Dendritic cell treated with granulocyte-macrophage colony-stimulating factor and Interleukin-4, amounts not matched to agents 40 ng/mL and 50 ng/mL, for 4 days (primary cell): ENCODE data around the gene GLS.
"Not testable (repeated sequence)": the region's sequence is repeated elsewhere in the genome, so short reads cannot be mapped to it uniquely, and the experiment has no call there.

Experiments used
- H3K27ac Mint-ChIP-seq: one replicate; pipeline ENCODE4 v1.8.0; 2022; ENCODE audit warnings: mild to moderate bottlenecking, mixed read lengths
- H3K27me3 Mint-ChIP-seq: one replicate; pipeline ENCODE4 v1.8.0; 2022; ENCODE audit warnings: mild to moderate bottlenecking, mixed read lengths
- H3K36me3 Mint-ChIP-seq: one replicate; pipeline ENCODE4 v1.8.0; 2022; ENCODE audit warnings: low read depth, mixed read lengths
- H3K4me1 Mint-ChIP-seq: one replicate; pipeline ENCODE4 v1.8.0; 2022; ENCODE audit warnings: low read depth, mixed read lengths
- H3K4me3 Mint-ChIP-seq: one replicate; pipeline ENCODE4 v1.8.0; 2022; ENCODE audit warnings: mild to moderate bottlenecking, moderate library complexity, mixed read lengths
- H3K9me3 Mint-ChIP-seq: one replicate; pipeline ENCODE4 v1.8.0; 2022; ENCODE audit warnings: mixed read lengths
- intact Hi-C: fragments of 100-400 bp; cut with micrococcal nuclease; formaldehyde crosslinking; loops from one replicate; pipeline ENCODE4 v1.15.0; 2022

Gene GLS

DNA sequence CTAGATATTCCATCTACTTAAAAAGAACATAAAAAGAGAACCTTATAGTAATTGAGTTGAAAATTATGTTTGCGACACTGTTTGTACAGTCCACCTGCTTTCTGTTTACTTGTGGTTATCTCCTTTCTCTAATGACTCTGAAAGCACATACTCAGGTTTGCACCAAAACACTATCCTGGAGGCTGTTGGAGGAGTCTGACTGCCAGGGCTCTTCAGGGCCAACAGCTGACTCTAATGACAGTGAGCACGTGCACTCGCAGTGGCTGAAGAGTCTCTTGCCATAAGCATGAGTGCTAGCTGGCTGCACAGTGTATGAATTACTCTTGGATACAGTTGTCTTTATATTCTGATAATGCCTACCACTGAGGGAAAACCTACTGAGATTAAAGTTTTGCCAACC, 16.7 kb upstream of the GLS start:
- Mint-ChIP-seq H3K36me3 (no peaks in the 10 kb centered on the region), H3K27ac (no peak overlapping the region), H3K4me1 (peaks cover 5% of the 10 kb centered on the region), H3K9me3 (peaks cover 24% of the 10 kb centered on the region), H3K27me3 (no peaks in the 10 kb centered on the region), H3K4me3 (no peak overlapping the region)
- intact Hi-C loops = no loop called here

DNA sequence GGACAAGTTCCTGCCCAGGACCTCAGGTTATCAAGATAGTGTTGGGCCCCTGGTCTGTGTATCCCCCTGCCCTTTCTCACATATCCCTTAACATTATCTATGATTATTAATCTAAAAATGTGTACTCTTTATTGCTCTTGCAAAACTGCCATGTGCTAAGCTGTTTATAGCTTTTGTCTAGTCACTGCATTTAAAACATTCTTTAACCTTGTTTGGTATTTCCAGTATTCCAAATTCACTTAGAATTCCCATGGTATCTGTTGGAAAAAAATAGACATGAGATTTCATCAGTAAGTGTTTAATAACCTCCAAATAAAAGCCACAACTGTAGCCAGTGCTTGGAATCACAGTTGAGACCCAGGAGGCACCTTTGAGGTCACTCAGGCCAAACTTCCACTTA, 16.2 kb upstream of the GLS start:
- peaks cover 5% of the 10 kb centered on the region for H3K4me1 Mint-ChIP-seq
- H3K4me3 Mint-ChIP-seq = no peak overlapping the region
- H3K9me3 Mint-ChIP-seq = peaks cover 24% of the 10 kb centered on the region
- no peaks in the 10 kb centered on the region for H3K27me3 Mint-ChIP-seq
- no peak overlapping the region for H3K27ac Mint-ChIP-seq
- H3K36me3 Mint-ChIP-seq = no peaks in the 10 kb centered on the region
- intact Hi-C loops = no loop called here

DNA sequence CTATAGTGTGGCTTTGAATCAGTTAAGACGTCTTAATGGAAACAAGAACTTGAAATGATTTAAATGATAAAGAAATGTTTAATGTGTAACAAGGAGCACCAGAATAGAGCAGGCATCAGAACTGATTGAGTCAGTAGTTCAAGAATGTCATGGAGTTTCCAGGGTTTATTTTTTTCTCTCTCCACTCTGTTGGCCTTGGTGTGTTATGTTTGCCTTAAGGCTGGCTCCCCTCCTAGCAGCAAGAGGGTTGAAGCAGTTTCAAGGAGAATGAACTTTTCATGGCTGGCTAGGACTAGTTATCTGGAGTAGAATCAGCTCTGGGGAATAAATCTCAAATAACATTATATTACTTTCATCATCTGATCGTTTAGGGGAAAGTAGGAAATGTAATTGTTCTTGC, 13.4 kb upstream of the GLS start:
- H3K27me3 Mint-ChIP-seq = peaks cover 2% of the 10 kb centered on the region
- no peaks in the 10 kb centered on the region for H3K36me3 Mint-ChIP-seq
- no peak overlapping the region for H3K4me3 Mint-ChIP-seq
- no peak overlapping the region for H3K27ac Mint-ChIP-seq
- peaks cover 28% of the 10 kb centered on the region for H3K9me3 Mint-ChIP-seq
- intact Hi-C loops = no loop called here
- no peaks in the 10 kb centered on the region for H3K4me1 Mint-ChIP-seq

DNA sequence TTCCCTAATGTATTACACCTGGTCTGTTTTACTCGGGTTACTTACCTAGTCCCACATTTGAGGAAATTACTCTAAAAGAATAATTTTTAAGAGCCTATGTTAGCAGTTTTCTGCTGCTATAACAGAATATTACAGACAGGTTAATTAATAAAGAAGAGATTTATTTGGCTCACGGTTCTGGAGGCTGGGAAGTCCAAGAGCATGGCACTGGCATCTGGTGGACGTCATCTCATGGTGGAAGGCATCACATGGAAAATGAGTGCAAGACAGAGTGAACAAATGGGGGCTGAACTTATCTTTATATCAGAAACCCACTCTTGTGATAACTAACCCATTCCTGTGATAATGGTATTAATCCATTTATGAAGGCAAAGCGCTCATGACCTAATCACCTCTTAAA, 12.8 kb upstream of the GLS start:
- Mint-ChIP-seq H3K36me3 (no peaks in the 10 kb centered on the region), H3K27ac (no peak overlapping the region), H3K4me3 (no peak overlapping the region), H3K4me1 (no peaks in the 10 kb centered on the region), H3K27me3 (peaks cover 2% of the 10 kb centered on the region), H3K9me3 (peaks cover 28% of the 10 kb centered on the region)
- intact Hi-C loops = no loop called here

DNA sequence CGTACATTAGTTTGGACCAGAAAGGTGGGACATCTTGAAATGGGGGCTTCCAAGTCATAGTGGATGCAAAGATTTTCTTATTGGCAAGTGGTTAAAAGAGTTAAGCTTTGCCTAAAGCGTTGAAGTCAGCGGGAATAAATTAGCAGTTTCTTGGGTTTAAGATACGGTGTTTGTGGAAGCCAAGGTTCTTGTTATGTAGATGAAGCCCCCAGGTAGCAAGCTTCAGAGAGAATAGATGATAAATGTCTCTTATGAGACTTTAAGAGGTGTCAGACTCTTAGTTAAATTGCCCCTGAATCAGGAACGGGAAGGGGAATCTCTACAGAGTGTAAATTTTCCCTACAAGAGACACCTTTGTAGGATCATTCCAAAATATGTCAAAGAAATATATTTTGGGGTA, 10.9 kb upstream of the GLS start:
- peaks cover 2% of the 10 kb centered on the region for H3K27me3 Mint-ChIP-seq
- no peaks in the 10 kb centered on the region for H3K4me1 Mint-ChIP-seq
- H3K27ac Mint-ChIP-seq = no peak overlapping the region
- H3K4me3 Mint-ChIP-seq = no peak overlapping the region
- intact Hi-C loops = no loop called here
- peaks cover 27% of the 10 kb centered on the region for H3K9me3 Mint-ChIP-seq
- no peaks in the 10 kb centered on the region for H3K36me3 Mint-ChIP-seq

DNA sequence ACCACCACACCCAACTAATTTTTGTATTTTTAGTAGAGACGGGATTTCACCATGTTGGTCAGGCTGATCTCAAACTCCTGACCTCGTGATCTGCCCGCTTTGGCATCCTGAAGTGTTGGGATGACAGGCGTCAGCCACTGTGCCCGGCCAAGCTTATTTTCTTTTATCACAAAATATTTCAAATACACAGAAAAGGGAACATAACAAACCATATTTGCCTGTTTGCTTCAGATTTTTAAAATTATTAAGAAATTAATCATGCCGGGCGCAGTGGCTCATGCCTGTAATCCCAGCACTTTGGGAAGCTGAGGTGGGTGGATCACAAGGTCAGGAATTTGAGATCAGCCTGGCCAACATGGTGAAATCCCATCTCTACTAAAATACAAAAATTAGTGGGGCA, 7.2 kb upstream of the GLS start:
- H3K4me3 Mint-ChIP-seq, intact Hi-C loops, H3K36me3 Mint-ChIP-seq: not testable (repeated sequence)

DNA sequence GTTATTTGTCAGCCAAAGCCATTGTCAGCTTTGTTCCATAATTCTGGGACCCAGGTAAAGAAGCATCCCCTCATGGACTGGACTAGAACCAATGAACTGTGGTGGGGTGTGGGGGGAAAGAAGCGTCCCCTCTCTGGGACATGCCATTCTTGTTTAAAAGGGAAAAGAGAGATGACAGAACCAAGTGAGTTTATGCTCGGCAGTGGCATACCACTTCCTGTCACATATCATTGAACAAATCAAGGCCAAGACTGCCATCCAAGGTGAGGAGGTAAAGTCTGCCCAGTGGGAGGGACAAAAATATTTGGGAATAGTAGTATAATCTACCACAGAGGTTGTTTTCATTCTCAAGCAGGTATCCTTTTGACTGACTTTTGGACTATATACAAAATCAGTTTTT, 4.7 kb upstream of the GLS start:
- H3K27ac Mint-ChIP-seq = no peak overlapping the region
- H3K9me3 Mint-ChIP-seq = peaks cover 14% of the 10 kb centered on the region
- peaks cover 1% of the 10 kb centered on the region for H3K27me3 Mint-ChIP-seq
- H3K4me1 Mint-ChIP-seq = peaks cover 5% of the 10 kb centered on the region
- H3K36me3 Mint-ChIP-seq = peaks cover 3% of the 10 kb centered on the region
- intact Hi-C loops = no loop called here
- no peak overlapping the region for H3K4me3 Mint-ChIP-seq

More for the DNA sequence above, 7.2 kb upstream of the GLS start:
- peaks cover 19% of the 10 kb centered on the region for H3K9me3 Mint-ChIP-seq
- H3K4me1 Mint-ChIP-seq, H3K27ac Mint-ChIP-seq, H3K27me3 Mint-ChIP-seq: not testable (repeated sequence)

DNA sequence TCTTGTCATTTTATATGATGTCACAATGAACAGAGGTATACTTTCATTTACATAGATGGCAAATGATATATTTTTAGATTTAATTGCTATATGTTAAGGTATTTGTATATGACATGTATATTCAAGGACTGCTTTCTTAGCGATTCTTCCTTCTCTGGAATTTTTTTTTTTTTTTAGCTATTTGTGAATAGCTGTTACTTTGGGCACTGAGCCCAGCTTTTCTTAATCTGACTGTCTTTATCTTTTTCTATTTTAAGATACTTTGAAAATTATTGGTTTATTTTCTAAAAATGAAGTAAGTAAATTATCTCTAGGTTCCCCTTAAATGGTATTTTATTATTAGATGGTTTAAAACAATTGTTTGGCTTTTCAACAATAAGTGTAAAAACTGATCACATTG, 4.0 kb upstream of the GLS start:
- Mint-ChIP-seq H3K36me3 (peaks cover 10% of the 10 kb centered on the region), H3K27ac (no peak overlapping the region), H3K4me1 (peaks cover 5% of the 10 kb centered on the region), H3K9me3 (peaks cover 7% of the 10 kb centered on the region), H3K27me3 (no peaks in the 10 kb centered on the region), H3K4me3 (no peak overlapping the region)
- intact Hi-C loops = no loop called here

DNA sequence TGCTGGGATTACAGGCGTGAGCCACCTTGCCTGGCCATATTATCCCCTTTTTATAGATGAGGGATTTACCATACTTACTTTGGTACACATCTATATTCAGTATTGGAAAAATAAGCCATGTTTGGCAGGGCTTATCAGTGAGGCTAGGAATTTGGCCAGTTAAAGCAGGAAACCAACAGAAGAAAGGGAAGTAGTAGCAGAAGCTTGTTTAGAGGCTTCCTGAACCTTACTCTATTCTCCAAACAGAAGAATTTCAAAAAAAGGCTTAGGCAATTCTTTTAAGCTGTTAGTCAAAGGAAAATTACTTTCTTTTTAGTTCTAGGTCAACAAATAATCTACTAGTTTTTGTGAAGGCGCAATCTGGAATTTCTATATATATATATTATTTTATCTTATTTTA, 3.2 kb upstream of the GLS start:
- intact Hi-C loops = no loop called here
- H3K27me3 Mint-ChIP-seq = no peaks in the 10 kb centered on the region
- no peak overlapping the region for H3K27ac Mint-ChIP-seq
- H3K4me3 Mint-ChIP-seq = no peak overlapping the region
- H3K4me1 Mint-ChIP-seq = peaks cover 5% of the 10 kb centered on the region
- H3K36me3 Mint-ChIP-seq = peaks cover 16% of the 10 kb centered on the region
- H3K9me3 Mint-ChIP-seq = peaks cover 3% of the 10 kb centered on the region

DNA sequence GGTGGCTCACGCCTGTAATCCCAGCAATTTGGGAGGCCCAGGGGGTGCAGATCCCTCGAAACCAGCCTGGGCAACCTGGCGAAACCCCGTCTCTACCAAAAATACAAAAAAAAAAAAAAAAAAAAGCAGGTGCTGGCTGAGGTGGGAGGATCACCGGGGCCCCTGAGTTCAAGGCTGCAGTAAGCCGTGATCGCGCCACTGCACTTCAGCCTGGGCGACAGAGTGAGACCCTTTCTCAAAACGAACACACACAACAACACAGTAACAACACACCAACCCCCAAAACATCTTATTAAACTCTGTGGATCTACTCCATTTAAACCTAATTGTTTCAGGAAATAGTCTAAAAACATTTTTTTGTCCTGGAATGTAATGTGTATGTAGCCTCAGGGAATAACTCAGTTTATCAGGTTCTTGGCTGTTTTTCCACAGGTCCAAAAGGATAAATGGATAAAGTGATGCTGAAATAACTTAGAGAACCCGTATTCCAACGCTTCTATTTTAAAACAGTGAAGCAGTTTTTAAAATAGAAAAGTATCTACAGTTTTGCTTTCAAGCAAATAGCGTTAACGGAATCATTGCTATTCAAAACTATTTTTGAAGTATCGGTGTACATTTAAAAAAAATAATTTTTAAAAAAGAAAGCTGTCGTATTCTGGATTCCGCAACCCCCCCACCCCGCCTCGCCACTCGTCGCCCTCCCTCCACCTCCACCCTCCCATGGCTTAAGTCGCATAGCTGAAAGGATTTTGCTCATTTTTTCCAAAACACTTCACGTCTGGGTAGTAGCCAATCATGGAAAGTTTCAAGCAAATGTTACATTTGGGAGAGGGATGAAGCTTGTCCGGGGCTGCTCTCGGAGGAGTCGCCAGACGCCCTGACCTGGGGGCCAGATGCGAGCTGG, 895 bp upstream of the GLS start:
- H3K27ac Mint-ChIP-seq = peak overlapping the region; percentile 96
- H3K9me3 Mint-ChIP-seq = no peaks in the 10 kb centered on the region
- peak overlapping the region; percentile 97 for H3K4me3 Mint-ChIP-seq
- H3K27me3 Mint-ChIP-seq = no peaks in the 10 kb centered on the region
- intact Hi-C loops = loop anchor here (2.0 kb wide), 1 partner anchor 25 kb away; no protein-coding TSS in a partner anchor
- H3K36me3 Mint-ChIP-seq = peaks cover 37% of the 10 kb centered on the region
- peaks cover 27% of the 10 kb centered on the region for H3K4me1 Mint-ChIP-seq

DNA sequence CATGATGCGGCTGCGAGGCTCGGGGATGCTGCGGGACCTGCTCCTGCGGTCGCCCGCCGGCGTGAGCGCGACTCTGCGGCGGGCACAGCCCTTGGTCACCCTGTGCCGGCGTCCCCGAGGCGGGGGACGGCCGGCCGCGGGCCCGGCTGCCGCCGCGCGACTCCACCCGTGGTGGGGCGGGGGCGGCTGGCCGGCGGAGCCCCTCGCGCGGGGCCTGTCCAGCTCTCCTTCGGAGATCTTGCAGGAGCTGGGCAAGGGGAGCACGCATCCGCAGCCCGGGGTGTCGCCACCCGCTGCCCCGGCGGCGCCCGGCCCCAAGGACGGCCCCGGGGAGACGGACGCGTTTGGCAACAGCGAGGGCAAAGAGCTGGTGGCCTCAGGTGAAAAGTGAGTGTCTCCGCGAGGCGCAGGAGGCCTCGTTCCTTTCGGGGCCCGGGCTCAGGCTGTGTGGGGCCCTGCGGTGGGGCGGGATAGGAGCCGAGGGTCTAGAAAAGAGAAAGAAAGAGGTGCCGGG, 520 bp downstream of the GLS start:
- Mint-ChIP-seq H3K4me3 (peak overlapping the region; percentile 97), H3K27me3 (no peaks in the 10 kb centered on the region), H3K4me1 (peaks cover 33% of the 10 kb centered on the region), H3K9me3 (no peaks in the 10 kb centered on the region), H3K36me3 (peaks cover 46% of the 10 kb centered on the region), H3K27ac (peak overlapping the region; percentile 96)
- intact Hi-C loops = loop anchor here (2.0 kb wide), 1 partner anchor 26 kb away; no protein-coding TSS in a partner anchor

DNA sequence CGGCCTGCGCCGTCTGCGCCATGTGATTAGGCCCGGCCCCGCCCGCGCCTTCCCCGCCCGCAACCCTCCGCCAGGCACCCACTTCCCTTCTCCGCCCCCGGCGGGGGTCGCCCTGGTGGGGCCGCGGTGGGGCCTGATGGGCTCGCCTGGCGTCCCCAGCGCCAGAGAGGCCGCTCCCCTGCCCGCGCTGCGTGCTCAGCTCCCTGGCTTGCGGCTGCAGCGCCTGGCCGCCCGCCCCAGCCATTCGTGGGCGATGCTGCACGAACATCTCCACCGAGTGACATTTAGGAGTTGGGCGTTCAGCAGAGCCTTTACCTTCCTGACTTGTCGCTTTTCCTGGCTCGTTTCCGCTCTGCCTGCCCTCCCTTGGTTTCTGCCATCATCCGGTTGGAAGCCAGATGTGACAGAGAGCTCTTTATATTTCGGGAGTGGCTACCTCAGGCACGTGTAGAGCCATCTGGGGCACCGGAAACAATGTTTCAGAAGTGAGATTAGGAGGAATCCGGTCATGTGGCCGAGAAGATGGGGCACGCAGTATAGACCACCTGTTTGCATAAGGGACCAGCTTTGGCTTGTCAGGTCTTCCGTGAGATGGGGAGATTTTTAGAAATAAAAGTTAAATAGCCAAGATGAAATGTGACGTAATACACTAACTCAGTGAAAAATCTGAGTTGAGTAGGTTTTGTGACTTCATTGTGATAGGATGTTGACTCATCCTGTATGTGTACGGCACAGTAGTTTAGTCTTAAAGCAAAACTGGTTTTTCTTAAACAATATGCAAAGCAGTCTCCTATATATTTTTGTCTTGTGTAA, 1.2 kb downstream of the GLS start:
- intact Hi-C loops = loop anchor here (2.0 kb wide), 1 partner anchor 27 kb away; no protein-coding TSS in a partner anchor

DNA sequence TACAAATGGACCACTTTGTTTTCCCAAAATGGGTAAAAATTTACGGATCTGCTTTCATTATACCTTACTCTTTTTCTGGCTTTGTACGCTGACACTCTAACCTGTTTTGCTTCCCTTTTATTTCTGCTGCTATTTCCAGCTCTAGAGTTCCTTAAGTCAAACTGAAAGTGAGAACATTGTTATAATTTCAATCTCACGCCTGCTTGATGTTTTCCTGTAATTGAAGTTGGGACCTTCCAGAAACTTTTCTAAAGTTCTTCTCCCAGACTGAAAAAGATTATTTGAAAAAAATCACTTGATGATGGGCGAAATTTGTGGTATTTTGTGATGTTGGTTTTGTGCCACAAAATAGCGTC, 1.8 kb downstream of the GLS start:
- Mint-ChIP-seq H3K27ac (peak overlapping the region; percentile 96), H3K9me3 (no peaks in the 10 kb centered on the region), H3K4me1 (peaks cover 30% of the 10 kb centered on the region), H3K36me3 (peaks cover 46% of the 10 kb centered on the region), H3K27me3 (no peaks in the 10 kb centered on the region), H3K4me3 (peak overlapping the region; percentile 97)
- intact Hi-C loops = no loop called here

More for the DNA sequence above, 1.2 kb downstream of the GLS start:
- no peaks in the 10 kb centered on the region for H3K9me3 Mint-ChIP-seq
- peaks cover 46% of the 10 kb centered on the region for H3K36me3 Mint-ChIP-seq
- H3K27ac Mint-ChIP-seq = peak overlapping the region; percentile 96
- peaks cover 33% of the 10 kb centered on the region for H3K4me1 Mint-ChIP-seq
- no peaks in the 10 kb centered on the region for H3K27me3 Mint-ChIP-seq
- peak overlapping the region; percentile 97 for H3K4me3 Mint-ChIP-seq
